Tibial nerve (tissue), 4 donors: ENCODE measurements around the gene RBM38.

Experiments used
- EP300 ChIP-seq, 2 donors: sonication (generic); formaldehyde crosslinking; IDR thresholded peaks; one replicate each; pipeline ENCODE4 v1.6.1; 2017; ENCODE audit warnings: antibody characterized with exemption in 2 of 2, mild to moderate bottlenecking in 1 of 2
- POLR2A ChIP-seq, 2 donors: fragments of 450-650 bp; IDR thresholded peaks; one replicate each; pipeline ENCODE4 v1.6.1; 2017; ENCODE audit warnings: antibody characterized with exemption in 2 of 2, mild to moderate bottlenecking in 2 of 2, moderate library complexity in 2 of 2
- TF ChIP-seq, protein P1 (sequence below), 5 experiments: fragments of 200-600 bp in 3 of 5; fragments of 450-650 bp in 2 of 5; sonication (generic) in 3 of 5; IDR thresholded peaks; one replicate each; pipeline ENCODE4 v1.5.1; 2016 to 2019; ENCODE audit warnings: antibody characterized with exemption in 5 of 5, mild to moderate bottlenecking in 3 of 5, moderate library complexity in 2 of 5

DNA sequence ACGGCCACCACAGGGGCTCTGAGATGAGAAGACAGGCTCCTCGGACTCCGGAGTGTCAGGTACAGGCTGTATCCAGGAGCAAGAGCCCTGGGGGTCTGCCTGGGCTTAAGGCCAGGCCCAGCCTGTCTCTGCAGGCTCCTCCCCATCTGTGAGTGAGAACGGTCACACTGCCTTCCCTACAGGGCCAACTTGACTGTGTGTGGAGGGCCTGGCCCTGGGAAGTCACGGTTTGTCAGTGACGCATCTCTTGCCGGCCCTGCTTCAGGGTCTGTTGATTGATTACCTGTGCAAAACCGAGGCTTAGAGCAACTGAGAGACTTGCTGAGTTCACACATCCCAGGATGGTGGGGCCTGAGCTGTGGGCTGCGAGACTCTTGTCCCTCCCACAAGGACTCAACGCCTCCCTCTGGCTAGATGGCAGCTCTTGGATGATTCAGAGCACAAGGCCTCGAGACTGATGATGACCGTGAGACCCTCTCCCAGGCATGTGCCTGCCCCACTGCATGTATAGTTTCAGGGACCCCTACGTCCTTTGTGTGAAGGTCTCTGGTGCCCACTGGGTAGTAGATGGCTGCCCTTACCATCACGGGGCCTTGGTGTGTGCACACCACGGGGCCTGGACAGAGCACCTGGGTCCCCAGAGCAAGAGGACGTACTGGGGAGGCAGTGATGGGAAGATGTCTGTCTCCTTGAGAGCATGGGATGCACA, 5.9 kb downstream of the RBM38 start:
- TF ChIP-seq, protein P1, sequence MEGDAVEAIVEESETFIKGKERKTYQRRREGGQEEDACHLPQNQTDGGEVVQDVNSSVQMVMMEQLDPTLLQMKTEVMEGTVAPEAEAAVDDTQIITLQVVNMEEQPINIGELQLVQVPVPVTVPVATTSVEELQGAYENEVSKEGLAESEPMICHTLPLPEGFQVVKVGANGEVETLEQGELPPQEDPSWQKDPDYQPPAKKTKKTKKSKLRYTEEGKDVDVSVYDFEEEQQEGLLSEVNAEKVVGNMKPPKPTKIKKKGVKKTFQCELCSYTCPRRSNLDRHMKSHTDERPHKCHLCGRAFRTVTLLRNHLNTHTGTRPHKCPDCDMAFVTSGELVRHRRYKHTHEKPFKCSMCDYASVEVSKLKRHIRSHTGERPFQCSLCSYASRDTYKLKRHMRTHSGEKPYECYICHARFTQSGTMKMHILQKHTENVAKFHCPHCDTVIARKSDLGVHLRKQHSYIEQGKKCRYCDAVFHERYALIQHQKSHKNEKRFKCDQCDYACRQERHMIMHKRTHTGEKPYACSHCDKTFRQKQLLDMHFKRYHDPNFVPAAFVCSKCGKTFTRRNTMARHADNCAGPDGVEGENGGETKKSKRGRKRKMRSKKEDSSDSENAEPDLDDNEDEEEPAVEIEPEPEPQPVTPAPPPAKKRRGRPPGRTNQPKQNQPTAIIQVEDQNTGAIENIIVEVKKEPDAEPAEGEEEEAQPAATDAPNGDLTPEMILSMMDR (IDR thresholded peaks at IDR 0.05) = no peak
- TF ChIP-seq POLR2A (IDR thresholded peaks at IDR 0.05) (no peak), EP300 (IDR thresholded peaks at IDR 0.05) (no peak)
